Measurements from ENCODE around the gene STMN3.

DNA sequence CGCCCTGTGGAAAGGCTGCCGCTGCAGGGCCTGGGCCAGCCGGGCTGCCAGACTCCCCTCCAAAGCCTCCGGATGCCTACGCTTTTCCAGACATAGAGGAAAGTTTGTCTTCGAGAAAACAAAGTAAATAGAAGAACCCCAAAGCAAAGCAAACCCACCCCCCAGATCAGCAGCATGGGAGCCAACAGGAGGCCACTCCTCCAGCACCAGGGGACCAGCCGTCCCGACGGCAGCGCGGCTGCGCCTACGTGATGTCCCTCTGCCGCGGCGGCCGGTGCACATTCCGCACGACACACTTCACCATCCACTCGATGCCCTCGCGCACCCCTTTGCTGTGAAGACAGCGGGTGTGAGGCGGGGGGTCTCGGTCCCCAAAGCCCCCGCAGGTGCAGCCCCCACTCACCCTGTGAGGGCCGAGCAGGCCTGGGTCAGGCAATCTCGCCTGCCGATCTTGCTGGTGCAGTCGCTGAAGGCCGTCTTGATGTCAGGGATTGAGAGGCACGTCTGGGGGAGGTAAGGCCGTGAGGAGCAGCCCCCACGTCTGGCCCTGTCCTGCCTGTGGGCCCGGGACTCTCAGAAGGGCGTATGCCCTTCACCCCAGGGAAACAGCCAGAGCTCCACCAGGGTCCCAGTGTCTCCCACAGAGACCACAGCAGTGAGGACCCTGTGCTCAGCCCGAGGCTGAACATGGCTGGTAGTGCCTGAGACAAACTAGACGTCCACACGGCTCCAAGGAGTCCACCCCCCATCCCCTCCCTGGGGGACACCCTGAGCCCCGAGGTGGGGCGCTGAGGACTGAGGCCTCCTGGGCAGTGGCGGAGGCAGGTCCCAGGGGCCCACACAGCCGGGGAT lies 47.2 kb upstream of the STMN3 start:
- no peak for TF ChIP-seq EZH2 (IDR thresholded peaks at IDR 0.05)
- no peak for TF ChIP-seq POLR2AphosphoS5 (IDR thresholded peaks at IDR 0.05; ENCODE audit: borderline replicate concordance, low read depth, low read length)

Data from SK-N-MC (cell line).